Stimulated activated CD4-positive, alpha-beta T cell treated with anti-CD3 and anti-CD28 coated beads, Interleukin-2, amount 100 ng/mL, for 4 hours (primary cell): ENCODE results near the gene ADORA1.

ENCODE experiments used
- DNase-seq: peaks from one replicate; pipeline ENCODE4 v3.0.0-alpha.2; 2020; ENCODE audit warnings: low read depth

The ADORA1 gene

GRCh38 chr1:203140743-203141520 lies 13.4 kb downstream of the ADORA1 start:
- no peak for DNase-seq

- DNase-seq: no peak
Measured at GRCh38 chr1:203142124-203142523, 14.6 kb downstream of the ADORA1 start.

GRCh38 chr1:203142684-203143408 lies 15.3 kb downstream of the ADORA1 start:
- no peak for DNase-seq

- DNase-seq: no peak
Measured at GRCh38 chr1:203143641-203144040, 16.1 kb downstream of the ADORA1 start.

- no peak for DNase-seq
Measured at GRCh38 chr1:203144661-203145060, 17.1 kb downstream of the ADORA1 start.

GRCh38 chr1:203145321-203146041 lies 18.0 kb downstream of the ADORA1 start:
- no peak for DNase-seq

GRCh38 chr1:203146042-203146369 lies 18.5 kb downstream of the ADORA1 start:
- DNase-seq: no peak

- DNase-seq: no peak
Measured at GRCh38 chr1:203146537-203146936, 19.0 kb downstream of the ADORA1 start.

- no peak for DNase-seq
Measured at GRCh38 chr1:203147376-203147775, 19.9 kb downstream of the ADORA1 start.

GRCh38 chr1:203148127-203148526 lies 20.6 kb downstream of the ADORA1 start:
- DNase-seq: no peak

- DNase-seq: no peak
Measured at GRCh38 chr1:203148579-203148978, 21.1 kb downstream of the ADORA1 start.

- no peak for DNase-seq
Measured at GRCh38 chr1:203149188-203149840, 21.8 kb downstream of the ADORA1 start.

GRCh38 chr1:203150511-203151297 lies 23.2 kb downstream of the ADORA1 start:
- DNase-seq: no peak

- DNase-seq: no peak
Measured at GRCh38 chr1:203151362-203152157, 24.0 kb downstream of the ADORA1 start.

- DNase-seq: no peak
Measured at GRCh38 chr1:203152158-203153034, 24.9 kb downstream of the ADORA1 start.

- no peak for DNase-seq
Measured at GRCh38 chr1:203153051-203153988, 25.8 kb downstream of the ADORA1 start.

- no peak for DNase-seq
Measured at GRCh38 chr1:203153989-203154821, 26.7 kb downstream of the ADORA1 start.

- no peak for DNase-seq
Measured at GRCh38 chr1:203156280-203156679, 28.8 kb downstream of the ADORA1 start.
